ENCODE data around the gene FGF7.

Gene FGF7

DNA sequence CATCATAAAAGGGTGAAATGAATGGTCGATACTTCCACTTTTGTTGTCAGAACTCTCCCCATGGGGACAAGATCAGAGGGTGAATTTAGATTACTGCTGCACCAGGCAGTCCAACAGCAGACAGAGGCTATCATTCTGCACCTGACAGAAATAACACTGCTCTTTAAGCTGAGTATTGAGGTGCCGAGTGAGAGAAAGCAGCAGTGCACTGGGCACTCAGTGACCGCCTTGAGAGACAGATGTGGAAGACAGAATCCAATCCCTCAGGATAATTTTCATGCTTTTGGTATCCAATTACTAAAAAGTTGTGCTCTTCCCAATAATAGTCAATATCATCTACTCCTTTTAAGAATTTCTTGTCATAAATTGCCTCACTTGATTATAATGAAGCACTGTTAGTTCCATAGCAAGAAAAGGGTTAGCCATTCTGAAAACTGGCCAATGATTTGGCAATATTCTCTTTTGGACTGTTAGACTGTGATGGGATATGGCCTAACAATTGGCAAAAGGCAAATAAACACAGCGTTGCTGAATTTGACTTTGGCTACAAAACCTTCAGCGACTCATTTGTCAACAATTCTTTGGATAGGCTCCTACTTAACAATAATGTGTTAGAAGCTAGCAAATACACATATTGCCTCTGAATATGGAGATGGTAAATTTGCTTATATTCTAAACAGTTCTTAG is 5.5 kb downstream of the FGF7 start:
- Histone ChIP-seq H3K27me3 (replicated peaks; ENCODE audit: insufficient read depth, low read length) (no peaks in the 10 kb centered on the region), H3K27ac (ENCODE audit: low read length) (no peak overlapping the region), H3K9me3 (replicated peaks; ENCODE audit: insufficient read depth, low read length) (no peaks in the 10 kb centered on the region), H3K79me2 (ENCODE audit: low read length) (no peaks in the 10 kb centered on the region), H3K36me3 (replicated peaks; ENCODE audit: insufficient read depth, low read length) (no peaks in the 10 kb centered on the region), H3K9me2 (replicated peaks; ENCODE audit: insufficient read depth, low read length) (no peaks in the 10 kb centered on the region), H2AFZ (ENCODE audit: low read length) (no peak overlapping the region), H3K4me2 (ENCODE audit: low read depth, low read length) (no peak overlapping the region), H3F3A (ENCODE audit: insufficient read depth, low read length) (no peaks in the 10 kb centered on the region), H3K9ac (ENCODE audit: low read length) (no peak overlapping the region), H3K4me1 (ENCODE audit: low read length) (no peaks in the 10 kb centered on the region), H4K20me1 (ENCODE audit: insufficient read depth, low read length) (no peaks in the 10 kb centered on the region), H3K4me3 (ENCODE audit: low read length) (no peak overlapping the region)
- DNase-seq: no peak
- TF ChIP-seq, protein P1, sequence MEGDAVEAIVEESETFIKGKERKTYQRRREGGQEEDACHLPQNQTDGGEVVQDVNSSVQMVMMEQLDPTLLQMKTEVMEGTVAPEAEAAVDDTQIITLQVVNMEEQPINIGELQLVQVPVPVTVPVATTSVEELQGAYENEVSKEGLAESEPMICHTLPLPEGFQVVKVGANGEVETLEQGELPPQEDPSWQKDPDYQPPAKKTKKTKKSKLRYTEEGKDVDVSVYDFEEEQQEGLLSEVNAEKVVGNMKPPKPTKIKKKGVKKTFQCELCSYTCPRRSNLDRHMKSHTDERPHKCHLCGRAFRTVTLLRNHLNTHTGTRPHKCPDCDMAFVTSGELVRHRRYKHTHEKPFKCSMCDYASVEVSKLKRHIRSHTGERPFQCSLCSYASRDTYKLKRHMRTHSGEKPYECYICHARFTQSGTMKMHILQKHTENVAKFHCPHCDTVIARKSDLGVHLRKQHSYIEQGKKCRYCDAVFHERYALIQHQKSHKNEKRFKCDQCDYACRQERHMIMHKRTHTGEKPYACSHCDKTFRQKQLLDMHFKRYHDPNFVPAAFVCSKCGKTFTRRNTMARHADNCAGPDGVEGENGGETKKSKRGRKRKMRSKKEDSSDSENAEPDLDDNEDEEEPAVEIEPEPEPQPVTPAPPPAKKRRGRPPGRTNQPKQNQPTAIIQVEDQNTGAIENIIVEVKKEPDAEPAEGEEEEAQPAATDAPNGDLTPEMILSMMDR (IDR thresholded peaks at IDR 0.05; ENCODE audit: low read length): no peak
- TF ChIP-seq EZH2phosphoT487 (IDR thresholded peaks at IDR 0.05; ENCODE audit: low read length): no peak
- TF ChIP-seq EZH2 (optimal IDR thresholded peaks at IDR 0.05; ENCODE audit: low read depth, low read length): no peak

DNA sequence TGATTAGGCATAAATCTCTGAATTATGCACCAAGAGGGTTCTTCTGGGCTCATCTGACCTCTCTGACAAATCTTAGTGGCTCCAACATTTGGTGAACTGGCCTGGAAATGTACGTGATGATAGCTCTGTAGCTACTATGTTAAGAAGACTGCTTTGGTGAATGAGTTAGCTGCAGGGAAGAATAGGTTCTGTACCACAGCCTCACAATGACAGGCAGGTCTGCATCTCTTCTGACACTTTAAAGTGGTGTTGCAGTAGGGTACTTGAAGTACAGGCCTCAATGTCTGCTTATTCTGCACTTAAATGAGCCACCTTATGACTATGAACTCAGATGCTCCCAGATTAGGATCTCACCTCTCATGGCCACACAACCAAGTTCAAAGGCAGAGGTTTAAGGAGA is 7.0 kb downstream of the FGF7 start:
- no peak overlapping the region for H3K27ac ChIP-seq (ENCODE audit: low read length)
- TF ChIP-seq, protein P1 (IDR thresholded peaks at IDR 0.05; ENCODE audit: low read length): no peak
- TF ChIP-seq EZH2 (optimal IDR thresholded peaks at IDR 0.05; ENCODE audit: low read depth, low read length) (no peak), EZH2phosphoT487 (IDR thresholded peaks at IDR 0.05; ENCODE audit: low read length) (no peak)
- H3F3A ChIP-seq (ENCODE audit: insufficient read depth, low read length): no peaks in the 10 kb centered on the region
- no peak overlapping the region for H2AFZ ChIP-seq (ENCODE audit: low read length)
- H3K4me1 ChIP-seq (ENCODE audit: low read length): no peaks in the 10 kb centered on the region
- DNase-seq: no peak
- no peaks in the 10 kb centered on the region for H3K36me3 ChIP-seq (replicated peaks; ENCODE audit: insufficient read depth, low read length)
- H3K9me2 ChIP-seq (replicated peaks; ENCODE audit: insufficient read depth, low read length): no peaks in the 10 kb centered on the region
- H3K27me3 ChIP-seq (replicated peaks; ENCODE audit: insufficient read depth, low read length): no peaks in the 10 kb centered on the region
- no peak overlapping the region for H3K4me3 ChIP-seq (ENCODE audit: low read length)
- H3K4me2 ChIP-seq (ENCODE audit: low read depth, low read length): no peak overlapping the region
- H3K79me2 ChIP-seq (ENCODE audit: low read length): no peaks in the 10 kb centered on the region
- H4K20me1 ChIP-seq (ENCODE audit: insufficient read depth, low read length): no peaks in the 10 kb centered on the region
- no peaks in the 10 kb centered on the region for H3K9me3 ChIP-seq (replicated peaks; ENCODE audit: insufficient read depth, low read length)
- no peak overlapping the region for H3K9ac ChIP-seq (ENCODE audit: low read length)

DNA sequence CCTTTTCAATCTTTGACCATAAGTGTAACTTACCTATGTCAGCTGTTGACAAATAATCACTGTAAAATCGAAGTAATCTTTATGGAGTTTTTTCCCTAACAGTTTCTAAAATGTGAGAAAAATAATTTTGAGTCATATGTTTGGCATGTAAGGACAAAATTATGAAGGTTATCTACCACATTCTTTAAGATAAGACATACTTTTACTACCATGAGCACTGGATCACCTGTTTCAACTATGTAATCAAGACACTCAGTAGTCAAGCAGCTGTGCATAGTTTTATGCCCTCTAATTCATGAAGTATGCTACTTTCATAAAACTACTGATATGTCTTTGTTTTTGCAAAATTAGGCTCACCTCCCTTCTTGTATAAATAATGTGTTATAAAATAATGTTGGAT is 12.1 kb downstream of the FGF7 start:
- Histone ChIP-seq H4K20me1 (ENCODE audit: insufficient read depth, low read length) (no peaks in the 10 kb centered on the region), H3K9ac (ENCODE audit: low read length) (no peak overlapping the region), H3K9me3 (replicated peaks; ENCODE audit: insufficient read depth, low read length) (no peaks in the 10 kb centered on the region), H3K27me3 (replicated peaks; ENCODE audit: insufficient read depth, low read length) (no peaks in the 10 kb centered on the region), H3K4me1 (ENCODE audit: low read length) (peaks cover 27% of the 10 kb centered on the region), H3K79me2 (ENCODE audit: low read length) (no peaks in the 10 kb centered on the region), H3K4me2 (ENCODE audit: low read depth, low read length) (no peak overlapping the region), H3K27ac (ENCODE audit: low read length) (no peak overlapping the region), H3K36me3 (replicated peaks; ENCODE audit: insufficient read depth, low read length) (no peaks in the 10 kb centered on the region), H3K4me3 (ENCODE audit: low read length) (no peak overlapping the region), H3F3A (ENCODE audit: insufficient read depth, low read length) (0 out of 2 replicates have a peak, but pooled peaks cover 4% of the 10 kb centered on the region), H2AFZ (ENCODE audit: low read length) (no peak overlapping the region), H3K9me2 (replicated peaks; ENCODE audit: insufficient read depth, low read length) (no peaks in the 10 kb centered on the region)
- TF ChIP-seq, protein P1 (IDR thresholded peaks at IDR 0.05; ENCODE audit: low read length): no peak
- TF ChIP-seq EZH2 (optimal IDR thresholded peaks at IDR 0.05; ENCODE audit: low read depth, low read length): no peak
- TF ChIP-seq EZH2phosphoT487 (IDR thresholded peaks at IDR 0.05; ENCODE audit: low read length): no peak
- no peak for DNase-seq

All from MM.1S (cell line).